Right lobe of liver (tissue), 6 donors: Measurements from ENCODE around the gene ITPR2. TPM values are rescaled to one million over a fixed set of nuclear protein-coding genes. Genes with fewer than 3 reads are reported as not detected.
A peak's percentile ranks its signal among the peaks of the same experiment; 100 is the strongest.
"Not testable (repeated sequence)": the region's sequence is repeated elsewhere in the genome, so short reads cannot be mapped to it uniquely, and the experiment has no call there.

Experiments
- ATAC-seq, 4 donors: fragments of 200-7000 bp; cut with Tn5 transposase; one replicate each; pipeline ENCODE4 v1.9.1; 2020; ENCODE audit warnings: mild to moderate bottlenecking in 4 of 4, moderate library complexity in 4 of 4
- DNase-seq, 3 donors: peaks; one replicate each; pipeline ENCODE4 v3.0.0-alpha.2; 2020
- H3K27ac ChIP-seq, 3 donors: fragments of 200-600 bp; one replicate each; pipeline ENCODE4 v1.8.0; 2022
- H3K27me3 ChIP-seq, 2 donors: fragments of 200-600 bp; one replicate each; pipeline ENCODE4 v1.8.0; 2022
- H3K36me3 ChIP-seq, 4 donors: fragments of 200-600 bp; sonication (generic) in 1 of 4; one replicate each; pipeline versions ENCODE4 v1.5.1 to v1.8.0; 2017 to 2022; ENCODE audit warnings: control low read depth in 1 of 4
- H3K4me1 ChIP-seq, 4 donors: fragments of 200-600 bp; sonication (generic) in 1 of 4; one replicate each; pipeline versions ENCODE4 v1.5.1 to v1.8.0; 2017 to 2022; ENCODE audit warnings: control low read depth in 1 of 4
- H3K4me3 ChIP-seq, 3 donors: fragments of 200-600 bp; one replicate each; pipeline ENCODE4 v1.8.0; 2022
- H3K9me3 ChIP-seq, 4 donors: fragments of 200-600 bp; sonication (generic) in 1 of 4; one replicate each; pipeline versions ENCODE4 v1.5.1 to v1.8.0; 2017 to 2022; ENCODE audit warnings: control low read depth in 1 of 4
- CTCF ChIP-seq, 4 donors: fragments of 200-600 bp in 3 of 4; fragments of 450-650 bp in 1 of 4; IDR thresholded peaks; one replicate each; pipeline versions ENCODE4 v1.5.1 to v1.8.0; 2016 to 2022; ENCODE audit warnings: antibody characterized with exemption in 4 of 4, mild to moderate bottlenecking in 2 of 4
- POLR2A ChIP-seq: fragments of 450-650 bp; IDR thresholded peaks from one replicate; pipeline ENCODE4 v1.6.1; 2017; ENCODE audit warnings: antibody characterized with exemption, mild to moderate bottlenecking
- WGBS: methylation state at CpG from one replicate; pipeline ENCODE4 v1.1.6; 2018; ENCODE audit warnings: low coverage, low lambda C conversion rate; ENCODE audit not compliant: insufficient coverage; ENCODE audit errors: missing lambda C conversion rate; 5-methylcytosine and 5-hydroxymethylcytosine counted together
- intact Hi-C, 2 donors: fragments of 100-400 bp; cut with DNase I; formaldehyde crosslinking; loops; one replicate each; pipeline versions ENCODE4 v1.11.2 to v1.14.1; 2022
- total RNA-seq, 6 experiments: library from RNA; depleted of rRNA in 2 of 6; stranded (reverse); fragments of >200 nt in 2 of 6; fragmentation: NEBNext Ultra II Directional in 3 of 6; extraction: Animal tissue kit (Norgen Biotek cat#: 25700) in 3 of 6; gene quantifications; one replicate each; pipeline versions ENCODE4 v1.1.0 to v1.2.4, GENCODE V29; 2016 to 2023
- donor health status: DM: no; HTN: yes; CAD: no.
- donor health status: DM: no; HTN: no; CAD: no.
- donor health status: DM: no; HTN: no; CAD: no.
- donor health status: DM: no; HTN: yes; CAD: no.
- donor health status: DM: no; HTN: yes; CAD: no.

ITPR2 gene
- total RNA-seq, 6 experiments from 2014 or later, result 39.3 to 114 (median 57.2) TPM

GRCh38 chr12:26680727-26681455, 152.1 kb downstream of the ITPR2 start:
- Histone ChIP-seq H3K4me3 (no peak overlapping the region), H3K9me3 (no peaks in the 10 kb centered on the region), H3K36me3 (peaks cover 0 to 54% (median 10%) of the 10 kb centered on the region in 4 donors), H3K27me3 (no peaks in the 10 kb centered on the region), H3K27ac (no peak overlapping the region), H3K4me1 (no peaks in the 10 kb centered on the region)
- ATAC-seq (no peak), DNase-seq (no peak)
- WGBS, result 89% methylated on average over 3 of the region's 3 CpGs
- intact Hi-C loops, result no loop called here
- TF ChIP-seq POLR2A, result no peak
- TF ChIP-seq CTCF (IDR thresholded peaks at IDR 0.05), result no peak

- Histone ChIP-seq H3K27me3 (no peaks in the 10 kb centered on the region), H3K27ac (no peak overlapping the region), H3K9me3 (no peaks in the 10 kb centered on the region), H3K4me3 (no peak overlapping the region), H3K36me3 (peaks cover 0 to 41% (median under 1%) of the 10 kb centered on the region in 4 donors), H3K4me1 (no peaks in the 10 kb centered on the region)
- intact Hi-C loops, result no loop called here
- DNase-seq (no peak), ATAC-seq (no peak)
- WGBS, result 57% methylated on average over 4 of the region's 4 CpGs
- TF ChIP-seq POLR2A (no peak), CTCF (IDR thresholded peaks at IDR 0.05) (no peak)
These were observed 154.0 kb downstream of the ITPR2 start for GRCh38 chr12:26678697-26679660.

GRCh38 chr12:26671487-26671886, 161.5 kb downstream of the ITPR2 start:
- H3K27me3 ChIP-seq, H3K36me3 ChIP-seq, H3K4me3 ChIP-seq, H3K27ac ChIP-seq, intact Hi-C loops, DNase-seq, ATAC-seq, H3K9me3 ChIP-seq: not testable (repeated sequence)
- 60% methylated on average over 4 of the region's 5 CpGs for WGBS
- H3K4me1 ChIP-seq, result peaks cover 0 to 21% (median 4%) of the 10 kb centered on the region in 4 donors

- TF ChIP-seq CTCF (IDR thresholded peaks at IDR 0.05), result no peak
- TF ChIP-seq POLR2A, result no peak
- Histone ChIP-seq H3K4me1 (peaks cover 0 to 23% (median 4%) of the 10 kb centered on the region in 4 donors), H3K9me3 (no peaks in the 10 kb centered on the region), H3K4me3 (no peak overlapping the region), H3K27me3 (no peaks in the 10 kb centered on the region), H3K27ac (peak overlapping the region in 1 of 3 donors; percentile 37), H3K36me3 (peaks cover 0 to 12% (median 0%) of the 10 kb centered on the region in 4 donors)
- intact Hi-C loops, result no loop called here
- 50% methylated on average over 3 of the region's 3 CpGs for WGBS
- DNase-seq (peak in 2 of 3 donors; percentile 51 to 71), ATAC-seq (peak; percentile 64 to 93 (median 76))
These were observed 164.1 kb downstream of the ITPR2 start for GRCh38 chr12:26668847-26669246.
